Mesenchymal stem cell (in vitro differentiated cells and primary cell): Measurements from ENCODE around the gene PRKG2.
A peak's percentile ranks its signal among the peaks of the same experiment; 100 is the strongest.

Experiments
- DNase-seq: peaks from one replicate; pipeline ENCODE4 v3.0.0-alpha.2; 2013
- H2AFZ ChIP-seq: one replicate; pipeline ENCODE4 v1.6.1; 2013; ENCODE audit warnings: low read depth, mild to moderate bottlenecking, control low read depth, inconsistent platforms, low read length, moderate library complexity
- H2AK5ac ChIP-seq: 2 replicates; pipeline ENCODE4 v1.6.1; 2013; ENCODE audit warnings: low read length, moderate library complexity, mild to moderate bottlenecking, inconsistent platforms; ENCODE audit not compliant: severe bottlenecking
- H2BK120ac ChIP-seq: one replicate; pipeline ENCODE4 v1.6.1; 2013; ENCODE audit warnings: low read depth, mild to moderate bottlenecking, inconsistent platforms, low read length, moderate library complexity
- H2BK12ac ChIP-seq, 2 experiments: one replicate each; pipeline ENCODE4 v1.6.1; 2013; ENCODE audit warnings: inconsistent platforms in 2 of 2, low read length in 2 of 2, mild to moderate bottlenecking in 2 of 2, moderate library complexity in 2 of 2, control low read depth in 1 of 2
- H2BK15ac ChIP-seq: one replicate; pipeline ENCODE4 v1.6.1; 2013; ENCODE audit warnings: mild to moderate bottlenecking, low read depth, inconsistent platforms; ENCODE audit not compliant: poor library complexity, severe bottlenecking
- H2BK5ac ChIP-seq: 2 replicates; pipeline ENCODE4 v1.6.1; 2013; ENCODE audit warnings: low read depth, mild to moderate bottlenecking, low read length, control low read depth, inconsistent platforms; ENCODE audit not compliant: poor library complexity, severe bottlenecking
- H3K14ac ChIP-seq, 2 experiments: one replicate each; pipeline ENCODE4 v1.6.1; 2013; ENCODE audit warnings: inconsistent platforms in 2 of 2, low read length in 2 of 2, control low read depth in 1 of 2, mild to moderate bottlenecking in 1 of 2, moderate library complexity in 1 of 2
- H3K18ac ChIP-seq, 2 experiments: one replicate each; pipeline ENCODE4 v1.6.1; 2013; ENCODE audit warnings: inconsistent platforms in 2 of 2, low read length in 2 of 2, control low read depth in 1 of 2, low read depth in 1 of 2, mild to moderate bottlenecking in 1 of 2
- H3K23ac ChIP-seq, 2 experiments: one replicate each; pipeline ENCODE4 v1.6.1; 2013; ENCODE audit warnings: inconsistent platforms in 2 of 2, low read length in 2 of 2, mild to moderate bottlenecking in 2 of 2, moderate library complexity in 2 of 2, control low read depth in 1 of 2
- H3K27ac ChIP-seq: 2 replicates; pipeline ENCODE4 v1.5.1; 2013; ENCODE audit warnings: mild to moderate bottlenecking, moderate library complexity, low read length, control low read depth, inconsistent platforms; ENCODE audit not compliant: poor library complexity, severe bottlenecking
- H3K27me3 ChIP-seq, 2 experiments: 2 replicates each; pipeline versions ENCODE4 v1.6.1 to v1.7.0; 2013; ENCODE audit warnings: low read length in 2 of 2, mild to moderate bottlenecking in 2 of 2, moderate library complexity in 2 of 2, control low read depth in 1 of 2, inconsistent platforms in 1 of 2; ENCODE audit not compliant: control insufficient read depth in 1 of 2, insufficient read depth in 1 of 2
- H3K36me3 ChIP-seq, 2 experiments: 2 replicates each; pipeline versions ENCODE4 v1.6.1 to v1.7.0; 2013; ENCODE audit warnings: low read length in 2 of 2, control low read depth in 1 of 2, inconsistent platforms in 1 of 2, low read depth in 1 of 2, mild to moderate bottlenecking in 1 of 2; ENCODE audit not compliant: insufficient read depth in 2 of 2, control insufficient read depth in 1 of 2
- H3K4ac ChIP-seq, 2 experiments: one replicate each; pipeline ENCODE4 v1.6.1; 2013; ENCODE audit warnings: inconsistent platforms in 2 of 2, low read length in 2 of 2, mild to moderate bottlenecking in 2 of 2, moderate library complexity in 2 of 2, control low read depth in 1 of 2, low read depth in 1 of 2
- H3K4me1 ChIP-seq: 2 replicates; pipeline ENCODE4 v1.6.1; 2013; ENCODE audit warnings: low read depth, low read length, control low read depth; ENCODE audit not compliant: control insufficient read depth, insufficient read depth
- H3K4me2 ChIP-seq: 2 replicates; pipeline ENCODE4 v1.6.1; 2013; ENCODE audit warnings: low read length, mild to moderate bottlenecking, inconsistent platforms; ENCODE audit not compliant: poor library complexity, severe bottlenecking
- H3K4me3 ChIP-seq, 2 experiments: 2 replicates each; pipeline versions ENCODE4 v1.5.1 to v1.7.0; 2013; ENCODE audit warnings: low read length in 2 of 2, mild to moderate bottlenecking in 2 of 2, control low read depth in 1 of 2, low read depth in 1 of 2; ENCODE audit not compliant: insufficient read depth in 1 of 2
- H3K79me1 ChIP-seq: replicated peaks from 2 replicates; pipeline ENCODE4 v1.6.1; 2013; ENCODE audit warnings: mild to moderate bottlenecking, control low read depth, low read length, inconsistent platforms; ENCODE audit not compliant: poor library complexity, severe bottlenecking
- H3K9ac ChIP-seq: 2 replicates; pipeline ENCODE4 v1.7.0; 2013; ENCODE audit warnings: mild to moderate bottlenecking, low read length, moderate library complexity
- H3K9me3 ChIP-seq: 2 replicates; pipeline ENCODE4 v1.7.0; 2013; ENCODE audit warnings: mild to moderate bottlenecking, low read length; ENCODE audit not compliant: control insufficient read depth
- H4K8ac ChIP-seq: one replicate; pipeline ENCODE4 v1.6.1; 2013; ENCODE audit warnings: inconsistent platforms, mild to moderate bottlenecking, low read length, moderate library complexity
- H4K91ac ChIP-seq: one replicate; pipeline ENCODE4 v1.6.1; 2013; ENCODE audit warnings: mild to moderate bottlenecking, low read length, inconsistent platforms
- WGBS: methylation state at CpG from one replicate; pipeline ENCODE4 v1.1.7; 2013; ENCODE audit warnings: mixed read lengths; 5-methylcytosine and 5-hydroxymethylcytosine counted together

PRKG2 gene

GRCh38 chr4:81093720-81094401, 121.2 kb downstream of the PRKG2 start:
- H3K27ac ChIP-seq = no peak overlapping the region
- no peak overlapping the region for H2BK15ac ChIP-seq
- no peak overlapping the region for H2BK12ac ChIP-seq
- no peak overlapping the region for H2BK5ac ChIP-seq
- no peak overlapping the region for H4K91ac ChIP-seq
- no peak overlapping the region for H3K4me2 ChIP-seq
- no peak for DNase-seq
- H3K27me3 ChIP-seq = no peaks in the 10 kb centered on the region
- H3K4me3 ChIP-seq = no peak overlapping the region
- H2BK120ac ChIP-seq = no peak overlapping the region
- no peak overlapping the region for H3K18ac ChIP-seq
- H2AK5ac ChIP-seq = no peak overlapping the region
- H3K36me3 ChIP-seq = peaks cover 0 to 60% of the 10 kb centered on the region in 2 experiments
- H3K4ac ChIP-seq = no peak overlapping the region
- no peak overlapping the region for H3K14ac ChIP-seq
- no peaks in the 10 kb centered on the region for H3K4me1 ChIP-seq
- H3K23ac ChIP-seq = no peak overlapping the region
- no peak overlapping the region for H2AFZ ChIP-seq
- no peak overlapping the region for H4K8ac ChIP-seq
- H3K9ac ChIP-seq = no peak overlapping the region
- WGBS = 78% methylated on average over 1 of the region's 2 CpGs
- peaks cover 4% of the 10 kb centered on the region for H3K9me3 ChIP-seq
- H3K79me1 ChIP-seq = no peaks in the 10 kb centered on the region

- H4K91ac ChIP-seq = no peak overlapping the region
- no peak overlapping the region for H2AK5ac ChIP-seq
- no peak overlapping the region for H3K4me2 ChIP-seq
- no peaks in the 10 kb centered on the region for H3K4me1 ChIP-seq
- no peak overlapping the region for H3K18ac ChIP-seq
- no peaks in the 10 kb centered on the region for H3K79me1 ChIP-seq
- no peak overlapping the region for H4K8ac ChIP-seq
- H3K14ac ChIP-seq = no peak overlapping the region
- H3K9me3 ChIP-seq = no peaks in the 10 kb centered on the region
- 68% methylated on average over 3 of the region's 3 CpGs for WGBS
- no peaks in the 10 kb centered on the region for H3K27me3 ChIP-seq
- no peak overlapping the region for H2BK120ac ChIP-seq
- H3K4me3 ChIP-seq = no peak overlapping the region
- no peak overlapping the region for H2BK15ac ChIP-seq
- H3K23ac ChIP-seq = no peak overlapping the region
- H3K27ac ChIP-seq = no peak overlapping the region
- peak overlapping the region; percentile 15 for H3K9ac ChIP-seq
- no peak overlapping the region for H2BK5ac ChIP-seq
- DNase-seq = no peak
- H2BK12ac ChIP-seq = no peak overlapping the region
- H3K4ac ChIP-seq = no peak overlapping the region
- H3K36me3 ChIP-seq = peaks cover 0 to 38% of the 10 kb centered on the region in 2 experiments
- H2AFZ ChIP-seq = no peak overlapping the region
Measured at GRCh38 chr4:81085979-81086378, 129.0 kb downstream of the PRKG2 start.

DNA sequence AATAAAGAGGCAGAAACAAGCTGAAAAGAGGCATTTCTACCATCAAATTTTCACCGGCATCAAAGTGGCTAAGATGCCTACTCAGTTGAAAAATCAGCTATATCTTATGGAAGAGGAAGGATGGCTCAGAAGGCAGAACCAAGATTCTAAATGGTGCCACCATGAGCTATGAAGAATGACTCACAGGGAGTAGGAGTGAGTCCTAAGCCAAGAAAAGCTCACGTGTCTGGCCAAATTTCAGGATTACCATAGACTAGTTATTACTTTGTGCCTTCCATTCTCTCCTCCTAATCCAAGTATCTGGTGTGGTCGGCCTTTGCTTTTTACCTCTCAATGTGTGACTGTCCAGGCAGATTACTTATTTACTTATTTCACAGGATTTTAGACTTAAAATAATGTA, 129.7 kb downstream of the PRKG2 start:
- no peak overlapping the region for H3K27ac ChIP-seq
- no peak overlapping the region for H2BK120ac ChIP-seq
- no peaks in the 10 kb centered on the region for H3K9me3 ChIP-seq
- H2BK12ac ChIP-seq = no peak overlapping the region
- H3K4me1 ChIP-seq = no peaks in the 10 kb centered on the region
- no peaks in the 10 kb centered on the region for H3K79me1 ChIP-seq
- no peak overlapping the region for H2BK5ac ChIP-seq
- peaks cover 0 to 34% of the 10 kb centered on the region in 2 experiments for H3K36me3 ChIP-seq
- H2AFZ ChIP-seq = no peak overlapping the region
- no peak overlapping the region for H3K14ac ChIP-seq
- no peak overlapping the region for H4K91ac ChIP-seq
- no peak overlapping the region for H3K4me3 ChIP-seq
- H3K9ac ChIP-seq = peak overlapping the region; percentile 16
- H3K4me2 ChIP-seq = no peak overlapping the region
- no peak for DNase-seq
- no peak overlapping the region for H3K4ac ChIP-seq
- H3K23ac ChIP-seq = no peak overlapping the region
- 94% methylated on average over 2 of the region's 3 CpGs for WGBS
- no peak overlapping the region for H2AK5ac ChIP-seq
- no peak overlapping the region for H2BK15ac ChIP-seq
- no peak overlapping the region for H3K18ac ChIP-seq
- no peak overlapping the region for H4K8ac ChIP-seq
- H3K27me3 ChIP-seq = no peaks in the 10 kb centered on the region

DNA sequence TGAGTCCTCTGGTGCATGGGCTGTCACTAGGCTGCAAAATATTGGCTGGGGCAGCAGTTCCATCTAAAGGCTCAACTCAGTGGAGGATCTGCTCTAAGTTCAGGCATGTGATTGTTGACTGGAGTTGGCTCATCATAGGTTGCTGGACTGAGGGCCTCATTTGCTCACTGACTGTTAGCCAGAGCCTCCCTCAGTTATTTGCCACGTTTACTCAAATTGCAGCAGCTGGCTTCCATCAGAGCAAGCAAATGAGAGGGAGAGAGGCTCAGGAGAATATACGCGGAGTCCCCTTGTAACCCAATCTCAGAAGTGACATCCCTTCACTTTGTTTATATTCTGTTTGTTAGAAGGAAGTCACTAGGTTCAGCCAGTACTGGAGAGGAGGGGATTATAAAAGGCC, 130.4 kb downstream of the PRKG2 start:
- H3K27ac ChIP-seq = no peak overlapping the region
- H3K9ac ChIP-seq = peak overlapping the region; percentile 16
- no peak overlapping the region for H3K4me3 ChIP-seq
- no peak overlapping the region for H2BK120ac ChIP-seq
- no peak overlapping the region for H4K91ac ChIP-seq
- no peak overlapping the region for H3K4me2 ChIP-seq
- H3K4me1 ChIP-seq = no peaks in the 10 kb centered on the region
- H4K8ac ChIP-seq = no peak overlapping the region
- H2AK5ac ChIP-seq = no peak overlapping the region
- H3K9me3 ChIP-seq = no peaks in the 10 kb centered on the region
- no peaks in the 10 kb centered on the region for H3K27me3 ChIP-seq
- H3K36me3 ChIP-seq = peaks cover 0 to 30% of the 10 kb centered on the region in 2 experiments
- no peak overlapping the region for H2BK5ac ChIP-seq
- H3K23ac ChIP-seq = no peak overlapping the region
- WGBS = no CpG with 5 or more reads among the region's 3 CpGs
- H2BK15ac ChIP-seq = no peak overlapping the region
- no peak overlapping the region for H3K14ac ChIP-seq
- DNase-seq = peak; percentile 21
- no peak overlapping the region for H2BK12ac ChIP-seq
- H3K18ac ChIP-seq = no peak overlapping the region
- no peak overlapping the region for H2AFZ ChIP-seq
- no peak overlapping the region for H3K4ac ChIP-seq
- H3K79me1 ChIP-seq = no peaks in the 10 kb centered on the region
